Mucosa of rectum (tissue), 2 donors: ENCODE data around the gene ACER2.

Experiments used
- H3K27ac ChIP-seq, 2 donors: one replicate each; pipeline ENCODE4 v1.7.0; 2013; ENCODE audit warnings: inconsistent platforms in 2 of 2, low read depth in 2 of 2, low read length in 2 of 2
- H3K27me3 ChIP-seq, 2 donors: one replicate each; pipeline ENCODE4 v1.7.0; 2013; ENCODE audit warnings: low read length in 2 of 2; ENCODE audit not compliant: control insufficient read depth in 2 of 2, insufficient read depth in 2 of 2
- H3K36me3 ChIP-seq, 2 donors: one replicate each; pipeline ENCODE4 v1.7.0; 2013; ENCODE audit warnings: low read length in 2 of 2; ENCODE audit not compliant: control insufficient read depth in 2 of 2, insufficient read depth in 2 of 2
- H3K4me1 ChIP-seq, 2 donors: one replicate each; pipeline ENCODE4 v1.7.0; 2013; ENCODE audit warnings: low read length in 2 of 2, mild to moderate bottlenecking in 1 of 2; ENCODE audit not compliant: control insufficient read depth in 2 of 2, insufficient read depth in 2 of 2
- H3K4me3 ChIP-seq, 2 donors: one replicate each; pipeline ENCODE4 v1.7.0; 2013; ENCODE audit warnings: low read length in 2 of 2
- H3K9ac ChIP-seq, 2 donors: one replicate each; pipeline ENCODE4 v1.7.0; 2013; ENCODE audit warnings: low read length in 2 of 2, low read depth in 1 of 2, mild to moderate bottlenecking in 1 of 2
- H3K9me3 ChIP-seq, 2 donors: one replicate each; pipeline ENCODE4 v1.7.0; 2013; ENCODE audit warnings: low read length in 2 of 2; ENCODE audit not compliant: control insufficient read depth in 2 of 2
- donor health status: healthy.
- donor health status: Normal muscosa, but diverticular disease.

Gene ACER2

DNA sequence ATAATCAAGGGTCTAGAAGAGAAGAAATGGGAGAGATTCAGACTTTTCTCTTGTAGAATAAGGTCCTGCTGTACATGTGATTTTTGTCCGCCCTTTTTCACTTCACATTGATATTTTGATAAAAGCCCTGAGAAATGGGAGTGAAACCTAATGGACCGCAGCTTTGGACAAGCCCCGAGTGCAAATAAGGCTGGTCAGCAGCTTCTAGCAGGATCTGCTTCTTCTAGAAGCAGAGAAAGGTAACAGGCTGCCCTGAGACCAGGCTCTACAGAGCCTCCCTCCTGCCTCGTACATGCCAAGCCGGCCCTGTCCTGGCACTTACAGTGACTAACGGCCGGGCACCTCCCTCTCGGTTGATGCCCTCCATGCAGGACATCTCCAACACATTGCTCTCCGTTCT, 33.4 kb downstream of the ACER2 start:
- H3K36me3 ChIP-seq: no peaks in the 10 kb centered on the region

DNA sequence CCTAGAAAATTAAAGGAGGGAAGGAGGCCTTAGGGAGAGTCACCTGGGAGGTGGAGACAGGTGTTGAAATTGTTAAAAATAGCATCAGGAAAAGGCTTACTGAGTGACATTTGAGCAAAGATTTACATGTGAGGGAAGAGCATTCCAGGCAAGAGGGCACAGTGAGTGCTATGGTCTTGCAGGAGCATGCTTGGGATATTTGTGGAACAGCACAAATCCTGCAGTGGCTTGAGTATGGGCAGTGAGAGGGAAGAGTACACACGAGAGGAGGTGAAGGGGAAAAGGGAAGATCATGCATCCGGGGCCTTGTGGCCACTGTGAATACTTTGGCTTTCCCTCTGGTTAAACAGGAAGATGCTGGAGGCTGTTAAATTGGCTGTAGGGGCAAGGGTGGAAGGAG, 36.6 kb downstream of the ACER2 start:
- Histone ChIP-seq H3K27ac (no peak overlapping the region), H3K4me3 (no peak overlapping the region), H3K27me3 (no peaks in the 10 kb centered on the region), H3K4me1 (peaks cover 0 to 2% of the 10 kb centered on the region in 2 donors), H3K9me3 (no peaks in the 10 kb centered on the region), H3K36me3 (no peaks in the 10 kb centered on the region), H3K9ac (no peak overlapping the region)

More for the DNA sequence above, 33.4 kb downstream of the ACER2 start:
- Histone ChIP-seq H3K27me3 (no peaks in the 10 kb centered on the region), H3K9me3 (no peaks in the 10 kb centered on the region), H3K27ac (no peak overlapping the region), H3K4me1 (peaks cover 0 to 2% of the 10 kb centered on the region in 2 donors), H3K9ac (no peak overlapping the region), H3K4me3 (no peak overlapping the region)

DNA sequence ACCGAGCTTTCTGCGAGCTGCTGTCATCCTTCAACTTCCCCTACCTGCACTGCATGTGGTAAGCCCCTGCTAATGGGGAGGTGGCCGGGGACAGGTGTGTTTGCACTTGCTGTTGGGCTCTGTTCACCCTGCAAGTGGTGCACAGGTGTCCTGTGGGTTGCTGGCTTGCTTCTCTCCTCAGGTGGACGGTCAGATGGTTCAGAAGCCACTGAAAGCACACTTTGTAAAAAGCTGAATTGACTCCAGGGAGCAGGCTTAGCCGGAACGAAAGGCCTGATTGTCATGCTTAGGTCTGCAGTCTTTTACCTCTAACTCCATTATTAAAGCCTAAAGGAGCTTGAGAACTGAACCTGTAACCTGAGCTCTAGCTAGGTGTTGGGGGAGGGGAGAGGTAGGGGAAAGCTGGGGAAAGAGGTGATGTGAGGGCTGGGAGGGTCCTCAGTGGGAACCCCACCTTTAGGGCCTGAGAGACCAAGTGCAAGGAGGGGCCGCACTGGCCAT, 37.6 kb downstream of the ACER2 start:
- Histone ChIP-seq H3K4me1 (peaks cover 0 to 2% of the 10 kb centered on the region in 2 donors), H3K36me3 (no peaks in the 10 kb centered on the region), H3K9me3 (no peaks in the 10 kb centered on the region), H3K27me3 (no peaks in the 10 kb centered on the region), H3K27ac (no peak overlapping the region), H3K9ac (no peak overlapping the region), H3K4me3 (no peak overlapping the region)

DNA sequence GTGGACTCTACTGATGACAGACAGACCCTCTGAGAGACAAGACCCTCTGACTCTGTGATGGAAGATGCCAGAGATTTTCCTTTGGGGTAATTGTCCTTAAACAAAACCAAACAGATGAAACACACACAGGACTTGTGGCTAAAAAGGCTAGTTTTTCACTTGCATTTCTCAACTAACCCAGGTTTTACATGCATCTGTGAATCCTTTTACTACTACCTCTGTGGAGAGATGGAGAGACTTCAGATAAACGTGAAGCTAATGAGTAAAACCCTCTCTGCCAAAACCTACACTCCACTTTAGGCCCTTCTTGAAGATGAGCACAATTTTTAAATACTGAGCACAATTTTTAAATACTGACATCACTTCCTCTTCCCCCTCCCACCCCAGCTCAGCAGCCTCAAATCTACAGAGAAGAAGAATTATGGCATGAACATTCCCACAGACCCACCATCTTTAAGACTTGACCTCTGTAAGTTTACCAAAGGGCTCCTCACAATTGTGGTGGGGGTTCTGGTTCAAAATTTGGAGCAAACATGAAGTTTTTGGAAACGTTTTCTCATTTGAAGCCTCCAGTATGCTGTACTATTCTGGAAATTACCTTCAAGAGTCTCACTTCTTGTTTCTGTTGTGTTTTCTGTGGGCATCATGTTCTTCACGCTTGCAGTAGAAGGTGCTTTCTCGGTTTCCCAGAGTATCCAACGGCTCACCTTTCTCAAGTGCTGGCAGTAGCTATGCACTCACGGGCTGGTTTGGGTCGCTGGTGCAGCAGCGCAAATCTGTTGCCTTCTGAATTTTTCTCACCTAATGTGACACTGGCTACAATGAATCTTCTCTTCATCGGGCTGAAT, 42.7 kb downstream of the ACER2 start:
- H3K27ac ChIP-seq: no peak overlapping the region

DNA sequence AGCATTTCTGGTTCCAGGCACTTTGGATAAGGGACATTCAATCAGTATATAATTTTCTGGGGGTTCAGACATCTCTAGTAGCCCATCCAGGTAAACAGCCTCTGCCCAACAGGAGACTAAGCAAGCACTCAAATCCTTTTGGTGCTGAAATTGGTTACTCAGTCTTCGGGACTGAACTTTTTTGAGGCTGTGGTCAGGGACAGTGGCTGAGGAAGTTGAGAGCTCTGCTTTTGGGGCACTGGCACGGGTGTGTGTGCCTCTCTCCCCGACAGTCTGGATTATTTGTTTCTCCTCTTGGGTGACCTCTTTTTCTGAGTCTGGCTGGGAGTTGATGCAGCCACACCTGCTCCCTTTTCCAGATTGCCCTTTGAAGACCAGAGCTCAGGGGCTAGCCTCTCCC, 47.6 kb downstream of the ACER2 start:
- Histone ChIP-seq H3K9ac (no peak overlapping the region), H3K9me3 (no peaks in the 10 kb centered on the region), H3K4me1 (peaks cover 0 to 4% of the 10 kb centered on the region in 2 donors), H3K36me3 (no peaks in the 10 kb centered on the region), H3K27ac (no peak overlapping the region), H3K4me3 (no peak overlapping the region), H3K27me3 (no peaks in the 10 kb centered on the region)

More for the DNA sequence above, 42.7 kb downstream of the ACER2 start:
- Histone ChIP-seq H3K36me3 (no peaks in the 10 kb centered on the region), H3K27me3 (no peaks in the 10 kb centered on the region), H3K4me3 (no peak overlapping the region), H3K4me1 (no peaks in the 10 kb centered on the region), H3K9ac (no peak overlapping the region), H3K9me3 (no peaks in the 10 kb centered on the region)

DNA sequence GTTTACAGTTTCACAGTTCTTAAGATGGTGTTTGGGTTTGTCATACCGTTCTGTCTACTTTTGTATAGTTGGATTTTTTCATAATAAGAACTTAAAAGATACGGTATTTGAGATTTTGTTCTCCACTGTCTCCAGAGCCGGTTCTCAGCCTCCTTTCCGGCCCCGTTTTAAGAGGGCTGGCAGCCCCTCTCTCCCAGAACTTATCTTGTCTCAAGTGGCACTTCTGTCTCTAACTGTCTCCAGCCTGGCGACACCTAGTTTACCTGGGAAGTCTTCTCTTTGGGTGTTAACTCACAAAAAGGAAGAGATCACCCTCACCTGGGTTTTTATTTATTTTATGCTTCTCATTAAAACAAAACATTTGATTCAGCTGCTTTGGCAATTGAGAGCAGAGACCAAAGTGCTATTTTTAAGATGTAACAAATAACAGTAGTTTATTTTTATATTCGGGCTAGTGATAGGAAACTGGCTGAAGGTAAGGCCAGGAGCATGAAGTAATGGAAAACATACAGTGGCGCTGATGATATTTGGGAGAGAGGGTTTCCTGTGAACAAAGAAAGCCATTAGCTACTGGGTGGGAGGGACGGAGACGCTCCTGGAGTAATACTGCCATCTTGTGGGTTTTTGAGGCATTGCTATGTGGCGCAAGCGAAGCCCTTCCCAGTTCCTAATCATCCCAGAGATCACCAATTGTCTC, 48.3 kb downstream of the ACER2 start:
- Histone ChIP-seq H3K36me3 (no peaks in the 10 kb centered on the region), H3K4me1 (peaks cover 0 to 4% of the 10 kb centered on the region in 2 donors), H3K4me3 (peak overlapping the region in 1 of 2 donors; percentile 47), H3K27ac (no peak overlapping the region), H3K9me3 (no peaks in the 10 kb centered on the region), H3K27me3 (no peaks in the 10 kb centered on the region), H3K9ac (peak overlapping the region; percentile 7 to 55)

DNA sequence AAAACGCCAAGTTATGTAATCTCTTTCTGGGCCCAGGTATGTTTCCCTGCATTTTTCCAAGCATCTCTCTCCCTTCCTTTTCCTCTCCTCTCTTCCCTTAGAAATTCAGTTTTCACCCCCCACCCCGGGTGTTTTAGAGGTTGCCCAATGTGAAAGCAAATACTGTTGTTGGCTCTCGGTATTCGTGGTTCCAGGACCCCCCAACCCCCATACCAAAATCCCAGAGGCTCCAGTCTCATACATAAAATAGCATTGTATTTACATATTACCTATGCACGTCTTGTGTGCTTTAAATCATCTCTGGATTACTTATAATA, 48.8 kb downstream of the ACER2 start:
- Histone ChIP-seq H3K9ac (peak overlapping the region in 1 of 2 donors; percentile 55), H3K27me3 (no peaks in the 10 kb centered on the region), H3K9me3 (no peaks in the 10 kb centered on the region), H3K36me3 (no peaks in the 10 kb centered on the region), H3K27ac (no peak overlapping the region), H3K4me1 (peaks cover 0 to 4% of the 10 kb centered on the region in 2 donors), H3K4me3 (peak overlapping the region in 1 of 2 donors; percentile 47)

DNA sequence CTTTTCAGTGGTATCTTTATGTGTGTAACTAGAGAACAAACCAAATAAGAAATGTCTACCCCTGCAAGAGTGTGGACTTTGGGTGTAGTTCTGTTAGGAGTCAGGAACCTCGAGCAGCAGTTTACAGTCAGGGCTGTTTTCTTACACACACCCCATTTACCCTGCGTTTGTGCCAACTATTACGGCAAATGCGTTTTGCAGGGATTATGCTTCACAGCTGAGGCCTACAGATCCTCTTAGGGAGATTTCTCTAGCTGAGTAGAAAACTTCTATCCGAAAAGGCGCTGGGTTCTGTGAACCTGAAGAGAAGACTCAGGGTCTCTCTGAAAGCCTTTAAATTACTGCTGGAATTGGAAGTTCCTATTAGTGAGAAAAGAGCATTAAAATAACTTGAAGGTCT, 51.4 kb downstream of the ACER2 start:
- Histone ChIP-seq H3K27ac (no peak overlapping the region), H3K9me3 (no peaks in the 10 kb centered on the region), H3K9ac (no peak overlapping the region), H3K36me3 (no peaks in the 10 kb centered on the region), H3K27me3 (peaks cover 0 to 2% of the 10 kb centered on the region in 2 donors), H3K4me3 (no peak overlapping the region), H3K4me1 (peaks cover 4 to 8% of the 10 kb centered on the region in 2 donors)

DNA sequence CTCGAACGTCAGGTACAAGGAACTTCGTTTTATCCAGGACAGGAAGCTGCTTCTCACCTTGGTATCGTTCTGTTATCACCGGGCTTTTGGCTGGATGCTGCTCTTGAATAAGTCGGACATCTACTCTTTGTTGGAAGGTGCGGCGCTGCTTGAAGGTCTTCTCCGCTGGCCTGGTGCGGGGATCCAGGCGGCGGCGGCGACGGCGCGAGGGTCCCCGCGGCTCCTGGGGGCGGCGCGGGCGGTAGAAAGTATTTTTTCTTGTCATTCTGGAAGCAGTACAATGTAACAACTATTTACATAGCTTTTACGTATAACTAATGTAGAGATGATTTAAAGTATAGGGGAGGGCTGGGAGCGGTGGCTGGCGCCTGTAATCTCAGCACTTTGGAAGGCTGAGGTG, 52.3 kb downstream of the ACER2 start:
- Histone ChIP-seq H3K9me3 (no peaks in the 10 kb centered on the region), H3K9ac (no peak overlapping the region), H3K4me3 (no peak overlapping the region), H3K36me3 (no peaks in the 10 kb centered on the region), H3K27ac (no peak overlapping the region), H3K27me3 (peaks cover 0 to 2% of the 10 kb centered on the region in 2 donors), H3K4me1 (peaks cover 4 to 8% of the 10 kb centered on the region in 2 donors)

DNA sequence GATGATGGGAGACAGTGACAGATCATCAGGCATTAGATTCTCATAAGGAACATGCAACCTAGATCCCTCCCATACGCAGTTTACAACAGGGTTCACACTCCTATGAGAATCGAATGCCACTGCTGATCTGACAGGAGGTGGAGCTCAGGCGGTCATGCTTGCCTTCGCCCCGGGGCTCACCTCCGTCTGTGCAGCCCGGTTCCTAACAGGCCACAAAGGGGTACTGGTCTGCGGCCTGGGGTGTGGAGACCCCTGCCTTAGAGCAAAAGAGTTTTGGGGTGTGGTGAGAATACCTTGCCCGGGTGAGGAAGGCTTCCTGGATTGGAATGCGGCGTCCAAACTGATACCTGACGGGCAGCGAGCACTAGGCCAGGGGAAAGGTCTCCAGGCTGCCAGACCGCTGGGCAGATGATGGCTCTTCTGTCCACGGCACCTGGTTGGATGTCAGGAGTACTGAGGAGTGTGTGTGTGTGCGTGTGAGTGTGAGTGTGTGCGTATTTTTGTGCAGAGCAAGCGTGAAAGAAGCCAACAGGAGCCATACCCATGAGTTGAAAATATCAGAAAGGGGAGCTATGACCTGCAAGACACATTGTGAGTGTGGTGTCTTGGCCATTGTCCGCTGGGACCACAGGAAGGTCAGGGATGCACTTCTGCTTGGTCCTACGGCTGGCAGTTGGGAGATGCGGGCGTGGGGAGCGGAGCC, 55.4 kb downstream of the ACER2 start:
- no peaks in the 10 kb centered on the region for H3K36me3 ChIP-seq
- H3K27me3 ChIP-seq: peaks cover 0 to 2% of the 10 kb centered on the region in 2 donors
- no peaks in the 10 kb centered on the region for H3K9me3 ChIP-seq
- peak overlapping the region in 1 of 2 donors; percentile 2 for H3K9ac ChIP-seq
- H3K4me1 ChIP-seq: peaks cover 4% of the 10 kb centered on the region in 2 donors
- H3K4me3 ChIP-seq: peak overlapping the region; percentile 45 to 57
- H3K27ac ChIP-seq: no peak overlapping the region
